ENCODE results near the gene PTGES2. TPM values are rescaled to one million over a fixed set of nuclear protein-coding genes. Genes with fewer than 3 reads are reported as not detected.

Gene PTGES2
- total and polyA plus RNA-seq, 2 of the 13 experiments (the other 11 are each of a cell fraction or from before 2014, with no cell fraction given), result 63.7 to 79.8 TPM

- TF ChIP-seq ZBTB1 (CRISPR knock-in tag; IDR thresholded peaks at IDR 0.05; ENCODE audit: borderline replicate concordance) (no peak), ZNF329 (CRISPR knock-in tag; IDR thresholded peaks at IDR 0.05; ENCODE audit: low read depth) (peak; percentile 13; the same call in 1 of the 2 replicates), ZNF446 (CRISPR knock-in tag; IDR thresholded peaks at IDR 0.05) (no peak), CSRNP2 (CRISPR knock-in tag; conservative IDR thresholded peaks at IDR 0.05; ENCODE audit: low read depth) (no peak), MXI1 (IDR thresholded peaks at IDR 0.05; ENCODE audit: borderline replicate concordance, low read depth, low read length) (peak; percentile 38; the same call in 1 of the 3 replicates), SRSF9 (IDR thresholded peaks at IDR 0.05; ENCODE audit: borderline replicate concordance, insufficient read depth, low read depth, low read length, poor library complexity, severe bottlenecking) (no peak), ZNF331 (CRISPR knock-in tag; IDR thresholded peaks at IDR 0.05) (peak; percentile 95), REXO4 (CRISPR knock-in tag; IDR thresholded peaks at IDR 0.05; ENCODE audit: borderline replicate concordance) (no peak; the same call in 1 of the 2 replicates), DR1 (CRISPR knock-in tag; IDR thresholded peaks at IDR 0.05) (no peak), FOXP4 (CRISPR knock-in tag; IDR thresholded peaks at IDR 0.05) (peak; percentile 94), ZBTB26 (CRISPR knock-in tag; IDR thresholded peaks at IDR 0.05; ENCODE audit: borderline replicate concordance) (peak; percentile 83), MAFF (IDR thresholded peaks at IDR 0.05; ENCODE audit: low read depth, low read length) (no peak), HNRNPH1 (optimal IDR thresholded peaks at IDR 0.05; ENCODE audit: low read depth, low read length) (no peak), ZBTB3 (CRISPR knock-in tag; IDR thresholded peaks at IDR 0.05; ENCODE audit: borderline replicate concordance, low read depth) (peak; percentile 93; the same call in 1 of the 2 replicates), KDM6A (CRISPR knock-in tag; IDR thresholded peaks at IDR 0.05; ENCODE audit: low read depth) (peak; percentile 100), ATM (IDR thresholded peaks at IDR 0.05; ENCODE audit: borderline replicate concordance) (no peak), ZNF138 (CRISPR knock-in tag; IDR thresholded peaks at IDR 0.05; ENCODE audit: low read depth) (0 out of 2 replicates have a peak, but pooled peaks have one; percentile 41), SOX6 (IDR thresholded peaks at IDR 0.05) (no peak), SOX6 (CRISPR knock-in tag; IDR thresholded peaks at IDR 0.05) (peak; percentile 95), FOXA3 (CRISPR knock-in tag; IDR thresholded peaks at IDR 0.05) (peak; percentile 95), ELK4 (CRISPR knock-in tag; IDR thresholded peaks at IDR 0.05; ENCODE audit: borderline replicate concordance) (no peak), NR0B2 (CRISPR knock-in tag; IDR thresholded peaks at IDR 0.05) (peak; percentile 88; the same call in 1 of the 2 replicates)
Measured at GRCh38 chr9:128115187-128116103, 12.1 kb downstream of the PTGES2 start (continued).
